K562 (cell line): ENCODE results near the gene SRCAP. TPM values are rescaled to one million over a fixed set of nuclear protein-coding genes. Genes with fewer than 3 reads are reported as not detected.
A peak's percentile ranks its signal among the peaks of the same experiment; 100 is the strongest.

Source experiments
- BDP1 ChIP-seq: IDR thresholded peaks from 3 replicates; pipeline ENCODE4 v1.6.1; 2011; ENCODE audit not compliant: insufficient read length, insufficient read depth
- CBX2 ChIP-seq: fragments of 200-600 bp; sonication (generic); IDR thresholded peaks from one replicate; pipeline ENCODE4 v1.6.1; 2012; ENCODE audit warnings: mild to moderate bottlenecking, low read length, inconsistent platforms; ENCODE audit not compliant: insufficient read depth, poor library complexity, severe bottlenecking
- E2F3 ChIP-seq: fragments of 250-450 bp; sonication (Bioruptor Pico); IDR thresholded peaks from 2 replicates; pipeline ENCODE4 v1.4.0; 2020; ENCODE audit warnings: mild to moderate bottlenecking
- ESRRB ChIP-seq: fragments of 250-450 bp; sonication (Bioruptor Pico); IDR thresholded peaks from 2 replicates; pipeline ENCODE4 v1.5.0; 2020; ENCODE audit warnings: mild to moderate bottlenecking, moderate library complexity, borderline replicate concordance
- FUS ChIP-seq: fragments of 200-400 bp; formaldehyde crosslinking; optimal IDR thresholded peaks from 2 replicates; pipeline ENCODE3; 2017; ENCODE audit warnings: low read depth, low read length
- HMGN3 ChIP-seq: IDR thresholded peaks from 2 replicates; pipeline ENCODE4 v1.6.1; 2011; ENCODE audit warnings: borderline replicate concordance, low read depth, mild to moderate bottlenecking, mixed read lengths, low read length; ENCODE audit not compliant: insufficient read length; ENCODE audit errors: extremely low read depth
- ILK ChIP-seq: fragments of 450-650 bp; IDR thresholded peaks from 2 replicates; pipeline ENCODE4 v1.6.1; 2016; ENCODE audit warnings: missing genetic modification characterization, low read depth, mild to moderate bottlenecking, missing compliant biosample characterization, moderate library complexity, borderline replicate concordance
- KLF10 ChIP-seq: fragments of 250-450 bp; sonication (Bioruptor Pico); IDR thresholded peaks from 2 replicates; pipeline ENCODE4 v1.6.1; 2021; ENCODE audit warnings: matching md5 sums
- MIER1 ChIP-seq: fragments of 450-650 bp; IDR thresholded peaks from 2 replicates; pipeline ENCODE4 v1.6.1; 2016; ENCODE audit warnings: antibody characterized with exemption, mild to moderate bottlenecking, low read depth
- POLR2G ChIP-seq: fragments of 200-400 bp; formaldehyde crosslinking; IDR thresholded peaks from 2 replicates; pipeline ENCODE4 v1.6.1; 2017; ENCODE audit warnings: low read depth, mild to moderate bottlenecking, antibody characterized with exemption, low read length, moderate library complexity
- POU5F1 ChIP-seq: fragments of 150-350 bp; IDR thresholded peaks from 2 replicates; pipeline ENCODE4 v1.6.1; 2014; ENCODE audit warnings: borderline replicate concordance, low read length, low read depth, mild to moderate bottlenecking; ENCODE audit not compliant: partially characterized antibody
- REST ChIP-seq, 2 experiments: fragments of 450-650 bp; formaldehyde crosslinking in 1 of 2; IDR thresholded peaks; 2 replicates each; pipeline versions ENCODE4 v1.4.0 to v1.6.1; 2014 to 2020; ENCODE audit warnings: mild to moderate bottlenecking in 2 of 2, borderline replicate concordance in 1 of 2, low read depth in 1 of 2
- RHOXF2B ChIP-seq: fragments of 250-450 bp; sonication (Bioruptor Pico); conservative IDR thresholded peaks from 2 replicates; pipeline ENCODE4 v1.5.1; 2021
- SIN3A ChIP-seq, 2 experiments: fragments of 150-350 bp in 1 of 2; IDR thresholded peaks; 2 replicates each; pipeline ENCODE4 v1.6.1; 2011 to 2016; ENCODE audit warnings: borderline replicate concordance in 2 of 2, low read depth in 2 of 2, low read length in 2 of 2, mild to moderate bottlenecking in 2 of 2, moderate library complexity in 2 of 2; ENCODE audit not compliant: control insufficient read depth in 1 of 2
- SUPT5H ChIP-seq: fragments of 450-650 bp; IDR thresholded peaks from 2 replicates; pipeline ENCODE4 v1.6.1; 2016
- polyA plus RNA-seq, 8 experiments: library from polyadenylated mRNA; depleted of rRNA in 4 of 8; stranded (reverse) in 5 of 8; unstranded in 3 of 8; fragments of >200 nt; fragmentation: Nextera tagmentation in 2 of 8; fragmentation: Illumina TruSeq in 1 of 8; extraction: Ambion mirVana in 2 of 8; extraction: Trizol in 1 of 8; gene quantifications; 2 replicates each; pipeline versions ENCODE4 v1.2.1 to v1.2.3, GENCODE V29; 2011 to 2014; ENCODE audit warnings: inconsistent platforms in 1 of 8, missing spikeins in 1 of 8
- total RNA-seq, 7 experiments: library from RNA; depleted of rRNA in 6 of 7; stranded (reverse); fragments of >200 nt in 6 of 7; fragmentation: Illumina TruSeq in 2 of 7; extraction: Trizol in 2 of 7; gene quantifications; 2 replicates each; pipeline versions ENCODE4 v1.2.1 to v1.2.3, GENCODE V29; 2011 to 2021; ENCODE audit warnings: low replicate concordance in 1 of 7
- TF ChIP-seq, protein P1 (sequence below), 3 experiments: fragments of 200-800 bp in 1 of 3; sonication (Bioruptor generic) in 1 of 3; sonication (generic) in 1 of 3; formaldehyde crosslinking in 1 of 3; IDR thresholded peaks; 2 replicates each; pipeline versions ENCODE4 v1.6.1 to v1.8.0; 2016 to 2022; ENCODE audit warnings: mild to moderate bottlenecking in 2 of 3, missing compliant biosample characterization in 2 of 3, missing genetic modification characterization in 2 of 3, missing genetic modification reagents in 1 of 3

The SRCAP gene
- total and polyA plus RNA-seq, 9 of the 15 experiments (the other 6 are each of a cell fraction or from before 2014, with no cell fraction given), result 0.21 to 62.6 (median 5.8) TPM

- TF ChIP-seq SUPT5H (peak; percentile 96), ILK (no peak), SIN3A (IDR thresholded peaks at IDR 0.05; ENCODE audit: borderline replicate concordance in 2 of 2, control insufficient read depth in 1 of 2, low read depth in 2 of 2, low read length in 2 of 2) (peak in 1 of 2 experiments; percentile 14; a peak in 1 of 4 replicates), FUS (peak; percentile 89), ESRRB (CRISPR knock-in tag) (peak; percentile 24; the same call in 1 of the 2 replicates), KLF10 (CRISPR knock-in tag) (no peak), BDP1 (no peak), HMGN3 (peak; percentile 97), CBX2 (no peak), MIER1 (no peak), POU5F1 (peak; percentile 62), POLR2G (peak; percentile 82), E2F3 (CRISPR knock-in tag) (0 out of 2 replicates have a peak, but pooled peaks have one; percentile 37), REST (IDR thresholded peaks at IDR 0.05; ENCODE audit: borderline replicate concordance) (peak; percentile 75; the same call in 1 of the 2 replicates), REST (CRISPR knock-in tag; IDR thresholded peaks at IDR 0.05; ENCODE audit: low read depth) (peak; percentile 72; the same call in 1 of the 2 replicates), RHOXF2B (CRISPR knock-in tag) (no peak)
- TF ChIP-seq, protein P1, sequence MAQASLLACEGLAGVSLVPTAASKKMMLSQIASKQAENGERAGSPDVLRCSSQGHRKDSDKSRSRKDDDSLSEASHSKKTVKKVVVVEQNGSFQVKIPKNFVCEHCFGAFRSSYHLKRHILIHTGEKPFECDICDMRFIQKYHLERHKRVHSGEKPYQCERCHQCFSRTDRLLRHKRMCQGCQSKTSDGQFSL (CRISPR knock-in tag; IDR thresholded peaks at IDR 0.05), result peak; percentile 78
- TF ChIP-seq, protein P1 (tag; IDR thresholded peaks at IDR 0.05), result no peak
Observed at GRCh38 chr16:30657866-30658730, 40.9 kb upstream of the SRCAP start, which contains the start of gene FBRS (continued).
